Stimulated activated memory B cell treated with anti-CD40 and anti-IgM and Interleukin-4, amounts not matched to agents 10 μg/mL and 1 μg/mL and 100 μg/mL, for 72 hours (primary cell): Measurements from ENCODE around the gene CHPF2.

Experiments
- ATAC-seq: fragments of 150-1000 bp; cut with Tn5 transposase; 2 replicates; pipeline ENCODE4 v1.10.0; 2021
- H3K27ac Mint-ChIP-seq: one replicate; pipeline ENCODE4 v1.8.0; 2022; ENCODE audit warnings: mild to moderate bottlenecking, mixed read lengths
- H3K27me3 Mint-ChIP-seq: one replicate; pipeline ENCODE4 v1.8.0; 2022; ENCODE audit warnings: mixed read lengths
- H3K36me3 Mint-ChIP-seq: one replicate; pipeline ENCODE4 v1.8.0; 2022; ENCODE audit warnings: mixed read lengths
- H3K4me1 Mint-ChIP-seq: one replicate; pipeline ENCODE4 v1.8.0; 2022; ENCODE audit warnings: mixed read lengths
- H3K4me3 Mint-ChIP-seq: one replicate; pipeline ENCODE4 v1.8.0; 2022; ENCODE audit warnings: mild to moderate bottlenecking, moderate library complexity, mixed read lengths
- H3K9me3 Mint-ChIP-seq: one replicate; pipeline ENCODE4 v1.8.0; 2022; ENCODE audit warnings: mixed read lengths

Gene CHPF2

DNA sequence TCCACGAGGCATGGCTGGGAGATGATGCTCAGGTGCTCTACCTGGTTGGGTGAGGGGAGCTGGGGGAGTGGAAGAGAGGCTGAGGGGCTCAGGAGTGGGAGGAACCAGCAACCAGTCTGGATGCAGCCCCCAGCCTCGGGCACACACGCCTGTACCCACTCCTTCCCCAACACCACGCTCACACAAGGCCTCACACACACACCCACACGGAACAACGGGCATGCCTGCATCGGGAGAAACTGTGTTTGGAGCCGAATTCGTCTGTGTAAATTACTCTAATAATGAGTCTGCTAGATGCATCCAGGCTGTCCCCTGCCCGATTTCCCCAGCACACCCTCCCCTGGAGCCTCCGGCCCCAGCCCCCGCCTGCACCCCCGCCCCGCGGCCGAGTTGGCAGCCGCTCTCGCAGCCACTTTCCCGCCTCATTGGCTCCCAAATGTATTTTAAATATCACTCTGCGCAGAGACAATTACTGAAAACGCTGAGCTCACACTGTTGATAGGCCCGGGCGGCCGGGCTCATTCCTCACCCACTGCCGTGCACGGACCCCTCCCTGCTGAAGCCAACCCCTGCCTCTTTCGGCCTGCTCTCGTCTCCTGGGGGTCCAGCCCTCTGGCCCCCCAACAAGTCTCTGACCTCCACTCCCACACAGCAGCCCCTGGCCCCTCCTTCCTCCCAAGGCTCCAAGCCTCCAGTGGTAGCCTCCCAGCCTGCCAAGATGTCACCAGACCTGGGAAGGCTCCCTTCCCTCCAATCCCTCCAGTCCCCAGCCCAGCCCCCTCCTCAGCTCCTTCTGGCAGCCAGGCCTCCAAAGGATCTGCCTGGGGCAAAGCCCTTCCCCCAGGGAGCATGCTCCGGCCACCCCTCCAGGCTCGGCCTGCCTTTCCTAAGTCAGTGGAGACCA is 33.1 kb upstream of the CHPF2 start:
- no peak overlapping the region for H3K27ac Mint-ChIP-seq
- no peak overlapping the region for H3K4me3 Mint-ChIP-seq
- H3K9me3 Mint-ChIP-seq = no peaks in the 10 kb centered on the region
- no peaks in the 10 kb centered on the region for H3K4me1 Mint-ChIP-seq
- ATAC-seq = no peak
- peaks cover 39% of the 10 kb centered on the region for H3K27me3 Mint-ChIP-seq
- H3K36me3 Mint-ChIP-seq = no peaks in the 10 kb centered on the region

- Mint-ChIP-seq H3K36me3 (no peaks in the 10 kb centered on the region), H3K4me3 (no peak overlapping the region), H3K4me1 (peaks cover 6% of the 10 kb centered on the region), H3K27ac (no peak overlapping the region), H3K9me3 (no peaks in the 10 kb centered on the region), H3K27me3 (peaks cover 61% of the 10 kb centered on the region)
- no peak for ATAC-seq
Observed at GRCh38 chr7:151201344-151201743, 30.9 kb upstream of the CHPF2 start.

DNA sequence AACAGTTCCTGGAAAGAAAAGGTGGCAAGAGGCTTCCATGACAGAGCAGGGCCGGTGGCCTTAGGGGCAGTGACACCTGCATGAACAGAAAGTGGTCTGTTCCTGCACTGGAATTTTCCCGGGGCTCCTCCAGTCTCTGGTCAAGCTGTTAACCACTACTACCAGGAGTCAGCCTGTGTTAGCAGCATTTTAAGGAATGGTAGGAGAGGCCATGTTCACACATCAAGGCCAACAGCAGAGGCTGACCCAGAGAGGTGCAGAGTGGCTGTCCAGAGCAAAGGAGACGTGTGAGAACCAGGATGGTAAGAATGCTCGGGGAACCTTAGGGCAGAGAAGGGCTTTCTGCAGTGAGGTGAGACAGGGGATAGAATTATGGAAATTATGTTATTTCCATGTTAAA is 30.5 kb upstream of the CHPF2 start:
- ATAC-seq = no peak
- Mint-ChIP-seq H3K4me1 (peaks cover 9% of the 10 kb centered on the region), H3K9me3 (no peaks in the 10 kb centered on the region), H3K27ac (no peak overlapping the region), H3K36me3 (no peaks in the 10 kb centered on the region), H3K27me3 (peaks cover 65% of the 10 kb centered on the region), H3K4me3 (no peak overlapping the region)

- H3K27me3 Mint-ChIP-seq = peaks cover 68% of the 10 kb centered on the region
- H3K4me1 Mint-ChIP-seq = peaks cover 13% of the 10 kb centered on the region
- no peak overlapping the region for H3K27ac Mint-ChIP-seq
- no peaks in the 10 kb centered on the region for H3K9me3 Mint-ChIP-seq
- ATAC-seq = no peak
- no peaks in the 10 kb centered on the region for H3K36me3 Mint-ChIP-seq
- H3K4me3 Mint-ChIP-seq = no peak overlapping the region
Observed at GRCh38 chr7:151202836-151203235, 29.4 kb upstream of the CHPF2 start.

- H3K27me3 Mint-ChIP-seq = peaks cover 65% of the 10 kb centered on the region
- ATAC-seq = no peak
- no peaks in the 10 kb centered on the region for H3K9me3 Mint-ChIP-seq
- H3K4me1 Mint-ChIP-seq = peaks cover 13% of the 10 kb centered on the region
- no peak overlapping the region for H3K4me3 Mint-ChIP-seq
- H3K27ac Mint-ChIP-seq = no peak overlapping the region
- no peaks in the 10 kb centered on the region for H3K36me3 Mint-ChIP-seq
Observed at GRCh38 chr7:151204383-151205032, 27.8 kb upstream of the CHPF2 start.

DNA sequence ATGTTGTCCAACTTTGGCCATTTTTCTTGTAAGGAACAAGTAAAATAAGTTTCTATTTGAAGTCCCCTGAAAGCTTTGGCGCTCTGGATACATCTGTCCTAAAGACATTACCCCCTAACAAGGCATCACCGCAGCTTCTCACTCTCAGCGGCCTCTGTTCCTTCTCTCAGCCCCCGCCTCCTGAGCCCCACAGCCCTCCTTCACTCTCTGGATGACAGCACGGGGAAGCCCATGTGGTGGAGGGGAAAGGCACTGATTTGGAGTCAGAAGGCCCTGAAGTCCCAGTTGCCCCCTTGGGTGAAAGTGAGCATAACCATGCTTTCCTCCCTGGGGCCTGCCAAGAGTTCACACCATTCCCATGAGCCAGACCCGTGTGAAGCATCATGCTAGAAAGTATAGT is 26.6 kb upstream of the CHPF2 start:
- peak; percentile 54 for ATAC-seq
- Mint-ChIP-seq H3K27me3 (peaks cover 57% of the 10 kb centered on the region), H3K27ac (no peak overlapping the region), H3K4me3 (no peak overlapping the region), H3K4me1 (peaks cover 13% of the 10 kb centered on the region), H3K9me3 (no peaks in the 10 kb centered on the region), H3K36me3 (peaks cover 8% of the 10 kb centered on the region)

DNA sequence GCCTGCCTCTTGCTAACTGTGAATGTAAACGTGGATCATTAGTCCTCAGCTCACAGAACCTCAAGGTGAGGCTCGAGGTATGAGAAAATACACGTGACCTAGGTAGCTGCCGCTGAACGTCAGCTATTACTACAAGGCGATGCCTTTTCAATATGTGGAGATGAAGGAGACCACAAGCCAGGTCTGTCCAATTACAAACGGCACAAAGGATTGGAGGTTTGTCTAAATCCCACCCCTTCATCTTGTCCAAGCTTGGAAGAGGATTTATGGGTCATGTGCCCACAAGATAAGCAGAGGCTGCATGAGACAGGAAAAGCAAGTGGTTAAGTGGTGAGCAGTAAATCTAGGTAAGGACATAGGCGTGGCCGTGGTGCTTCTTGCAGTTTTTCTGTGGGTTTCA is 25.4 kb upstream of the CHPF2 start:
- Mint-ChIP-seq H3K9me3 (no peaks in the 10 kb centered on the region), H3K27me3 (peaks cover 46% of the 10 kb centered on the region), H3K36me3 (peaks cover 15% of the 10 kb centered on the region), H3K4me3 (no peak overlapping the region), H3K27ac (no peak overlapping the region), H3K4me1 (peaks cover 13% of the 10 kb centered on the region)
- ATAC-seq = no peak

GRCh38 chr7:151207315-151207714 is 25.0 kb upstream of the CHPF2 start:
- Mint-ChIP-seq H3K36me3 (peaks cover 19% of the 10 kb centered on the region), H3K4me3 (no peak overlapping the region), H3K27me3 (peaks cover 46% of the 10 kb centered on the region), H3K9me3 (no peaks in the 10 kb centered on the region), H3K4me1 (peaks cover 13% of the 10 kb centered on the region), H3K27ac (no peak overlapping the region)
- no peak for ATAC-seq

GRCh38 chr7:151207804-151208203 is 24.5 kb upstream of the CHPF2 start:
- Mint-ChIP-seq H3K9me3 (no peaks in the 10 kb centered on the region), H3K4me3 (no peak overlapping the region), H3K36me3 (peaks cover 22% of the 10 kb centered on the region), H3K4me1 (peaks cover 13% of the 10 kb centered on the region), H3K27me3 (peaks cover 43% of the 10 kb centered on the region), H3K27ac (no peak overlapping the region)
- ATAC-seq = no peak

DNA sequence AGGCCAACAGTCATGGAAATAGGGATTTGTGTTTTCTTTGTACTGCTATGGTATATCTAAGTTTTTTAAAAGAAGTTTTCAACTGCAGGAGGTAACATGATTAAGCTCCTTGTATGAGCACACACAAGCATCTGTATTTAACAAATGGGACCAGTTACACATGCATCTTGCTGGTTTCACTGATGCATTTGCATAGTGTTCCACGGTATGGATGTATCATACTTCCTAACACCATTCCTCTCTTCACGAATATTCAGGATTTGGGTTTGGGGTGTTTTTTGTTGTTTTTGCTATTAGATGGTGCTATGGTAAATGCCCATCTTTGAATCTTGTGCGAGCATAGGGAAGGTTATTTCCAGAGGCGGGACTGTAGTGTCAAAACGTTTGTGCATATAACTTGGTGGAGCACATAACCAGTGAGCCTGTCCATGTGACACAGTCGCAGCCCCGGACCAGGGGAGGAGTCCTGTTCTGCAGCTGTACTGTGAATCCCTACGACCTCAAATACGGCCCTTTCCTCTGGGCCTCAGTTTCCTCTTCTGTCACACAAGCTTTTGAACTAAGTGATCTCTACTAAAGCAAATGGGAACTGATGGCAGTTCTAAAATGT is 23.9 kb upstream of the CHPF2 start:
- Mint-ChIP-seq H3K27ac (no peak overlapping the region), H3K27me3 (peaks cover 37% of the 10 kb centered on the region), H3K9me3 (no peaks in the 10 kb centered on the region), H3K4me3 (no peak overlapping the region), H3K4me1 (peaks cover 13% of the 10 kb centered on the region), H3K36me3 (peaks cover 28% of the 10 kb centered on the region)
- ATAC-seq = no peak

GRCh38 chr7:151209588-151209987 is 22.7 kb upstream of the CHPF2 start:
- Mint-ChIP-seq H3K4me1 (peaks cover 13% of the 10 kb centered on the region), H3K36me3 (peaks cover 35% of the 10 kb centered on the region), H3K9me3 (no peaks in the 10 kb centered on the region), H3K4me3 (no peak overlapping the region), H3K27ac (no peak overlapping the region), H3K27me3 (peaks cover 25% of the 10 kb centered on the region)
- no peak for ATAC-seq

- Mint-ChIP-seq H3K4me1 (peaks cover 13% of the 10 kb centered on the region), H3K27ac (no peak within 1 kb of the TSS), H3K9me3 (no peaks in the 10 kb centered on the region), H3K4me3 (no peak within 1 kb of the TSS), H3K27me3 (peaks cover 18% of the 10 kb centered on the region), H3K36me3 (peaks cover 42% of the 10 kb centered on the region)
- ATAC-seq = no peak
Observed at GRCh38 chr7:151210087-151210854, 22.0 kb upstream of the CHPF2 start, which contains the start of gene H2BK1. H2BK1 (minus strand) TSS chr7:151210488; CDS start chr7:151210318, 170 bp downstream.

DNA sequence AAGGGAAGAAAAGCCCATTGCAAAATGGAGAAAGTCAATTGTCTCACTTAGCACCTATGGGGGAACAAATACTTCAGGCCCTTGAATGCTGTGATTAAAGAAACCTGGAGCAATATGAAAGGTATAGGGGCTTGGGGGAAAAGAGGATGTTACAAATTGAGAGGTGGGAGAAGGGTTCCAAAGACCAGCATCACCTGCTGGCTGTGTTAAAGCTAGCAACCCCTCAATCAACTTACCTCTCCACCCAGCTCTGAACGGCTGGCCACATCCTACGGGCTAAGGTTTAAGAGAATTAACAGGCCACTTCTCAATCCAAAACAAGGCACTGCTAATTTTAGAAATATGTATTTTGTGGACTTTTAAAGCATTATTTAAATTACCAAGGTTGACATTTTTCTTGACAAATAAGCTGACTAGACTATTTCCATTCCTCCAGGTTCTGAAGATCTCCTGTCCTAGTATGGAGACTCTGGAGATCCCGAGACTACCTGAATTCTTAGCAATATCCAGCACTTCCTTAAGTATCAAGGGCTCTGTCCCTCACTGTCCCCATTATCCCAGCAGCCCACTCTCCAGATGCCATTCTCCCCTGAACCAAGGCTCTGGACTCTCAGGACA is 21.0 kb upstream of the CHPF2 start:
- Mint-ChIP-seq H3K4me3 (no peak overlapping the region), H3K9me3 (no peaks in the 10 kb centered on the region), H3K36me3 (peaks cover 50% of the 10 kb centered on the region), H3K27me3 (peaks cover 8% of the 10 kb centered on the region), H3K4me1 (peaks cover 7% of the 10 kb centered on the region), H3K27ac (no peak overlapping the region)
- no peak for ATAC-seq

DNA sequence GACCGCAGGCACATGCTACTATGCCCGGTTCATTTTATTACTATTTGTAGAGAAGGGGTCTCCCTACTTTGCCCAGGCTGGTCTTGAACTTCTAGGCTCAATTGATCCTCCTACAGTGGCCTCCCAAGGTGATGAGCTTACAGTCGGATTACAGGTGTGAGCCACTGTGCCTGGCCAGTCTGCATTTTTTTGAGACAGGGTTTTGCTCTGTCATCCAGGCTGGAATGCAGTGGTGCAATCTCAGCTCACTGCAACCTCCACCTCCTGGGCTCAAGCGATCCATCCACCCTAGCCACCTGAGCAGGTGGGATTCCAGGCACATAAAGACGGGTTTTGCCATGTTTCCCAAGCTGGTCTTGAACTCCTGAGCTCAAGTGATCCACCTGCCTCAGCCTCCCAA is 19.7 kb upstream of the CHPF2 start:
- no peak overlapping the region for H3K4me3 Mint-ChIP-seq
- no peaks in the 10 kb centered on the region for H3K9me3 Mint-ChIP-seq
- H3K36me3 Mint-ChIP-seq = peaks cover 52% of the 10 kb centered on the region
- H3K27me3 Mint-ChIP-seq = no peaks in the 10 kb centered on the region
- H3K27ac Mint-ChIP-seq = no peak overlapping the region
- no peak for ATAC-seq
- no peaks in the 10 kb centered on the region for H3K4me1 Mint-ChIP-seq

GRCh38 chr7:151213826-151214225 is 18.5 kb upstream of the CHPF2 start:
- Mint-ChIP-seq H3K36me3 (peaks cover 64% of the 10 kb centered on the region), H3K9me3 (no peaks in the 10 kb centered on the region)
- ATAC-seq = no peak

More at GRCh38 chr7:151213826-151214225, 18.5 kb upstream of the CHPF2 start:
- H3K27me3 Mint-ChIP-seq = no peaks in the 10 kb centered on the region
- H3K4me3 Mint-ChIP-seq = no peak overlapping the region
- no peak overlapping the region for H3K27ac Mint-ChIP-seq
- no peaks in the 10 kb centered on the region for H3K4me1 Mint-ChIP-seq
